Stomach (tissue), 19 donors: ENCODE data around the gene CHST1. TPM values are rescaled to one million over a fixed set of nuclear protein-coding genes. Genes with fewer than 3 reads are reported as not detected.

Experiments
- DNase-seq, 2 donors: peaks; one replicate each; pipeline versions ENCODE4 v3.0.0 to v3.0.0-alpha.2; 2013 to 2019
- H3K27ac ChIP-seq, 5 donors: fragments of 200-600 bp in 4 of 5; sonication (generic) in 4 of 5; one replicate each; pipeline ENCODE4 v1.5.1; 2013 to 2019; ENCODE audit warnings: mild to moderate bottlenecking in 1 of 5, moderate library complexity in 1 of 5
- H3K27me3 ChIP-seq, 3 donors: fragments of 200-600 bp; sonication (generic); one replicate each; pipeline ENCODE4 v1.5.1; 2017 to 2019; ENCODE audit warnings: mixed run types in 1 of 3
- H3K36me3 ChIP-seq, 4 donors: fragments of 200-600 bp; sonication (generic); 1 replicate in 3 of 4; 2 replicates in 1 of 4; pipeline ENCODE4 v1.5.1; 2016 to 2019
- H3K4me1 ChIP-seq, 4 donors: fragments of 200-600 bp; sonication (generic); one replicate each; pipeline ENCODE4 v1.5.1; 2016 to 2019
- H3K4me3 ChIP-seq, 4 donors: fragments of 200-600 bp; sonication (generic) in 3 of 4; one replicate each; pipeline ENCODE4 v1.5.1; 2016 to 2019; ENCODE audit warnings: mild to moderate bottlenecking in 1 of 4
- H3K9me3 ChIP-seq, 4 donors: fragments of 200-600 bp; sonication (generic); one replicate each; pipeline ENCODE4 v1.5.1; 2016 to 2019
- CTCF ChIP-seq, 7 experiments: fragments of 450-650 bp in 4 of 7; fragments of 200-600 bp in 3 of 7; sonication (generic) in 3 of 7; IDR thresholded peaks; one replicate each; pipeline ENCODE4 v1.5.1; 2016 to 2019; ENCODE audit warnings: antibody characterized with exemption in 7 of 7, control low read depth in 2 of 7, mild to moderate bottlenecking in 1 of 7
- EP300 ChIP-seq: sonication (generic); formaldehyde crosslinking; IDR thresholded peaks from one replicate; pipeline ENCODE4 v1.6.1; 2017; ENCODE audit warnings: antibody characterized with exemption
- POLR2A ChIP-seq, 4 donors: fragments of 450-650 bp; IDR thresholded peaks; one replicate each; pipeline ENCODE4 v1.6.1; 2016; ENCODE audit warnings: antibody characterized with exemption in 4 of 4, control low read depth in 2 of 4, mild to moderate bottlenecking in 1 of 4, moderate library complexity in 1 of 4
- POLR2AphosphoS5 ChIP-seq, 3 donors: sonication (generic); formaldehyde crosslinking; IDR thresholded peaks; one replicate each; pipeline ENCODE4 v1.6.1; 2016; ENCODE audit warnings: antibody characterized with exemption in 3 of 3
- WGBS, 5 donors: extraction: QIAGEN DNeasy Blood & Tissue Kit in 3 of 5; methylation state at CpG; one replicate each; pipeline versions ENCODE4 v1.1.5 to v1.1.7; 2013 to 2018; 5-methylcytosine and 5-hydroxymethylcytosine counted together
- intact Hi-C: fragments of 100-400 bp; cut with DNase I; formaldehyde crosslinking; loops from one replicate; pipeline ENCODE4 v1.15.1; 2023; ENCODE audit warnings: low total_unique reads
- long read RNA-seq, 10 donors: transcript quantifications; one replicate each; lab custom pipeline, GENCODE V29; 2026
- polyA plus RNA-seq, 3 donors: library from polyadenylated mRNA; stranded (reverse); fragments of 200-250 nt; gene quantifications; one replicate each; pipeline ENCODE4 v1.2.3, GENCODE V29; 2013
- total RNA-seq, 5 donors: library from RNA; depleted of rRNA; stranded (reverse); fragments of >200 nt; gene quantifications; one replicate each; pipeline versions ENCODE4 v1.1.0 to v1.2.3, GENCODE V29; 2014 to 2016
- donor health status: healthy with polysubstance abuse.
- donor health status: Bipolar disorder and iron deficiency.
- donor health status: healthy.

CHST1 gene
- 1 to 10 TPM in 2 of 5 donors, under 1 TPM in 1, not detected in 2; 0.37 to 4.9 (median 1.7) TPM for total RNA-seq
- polyA plus RNA-seq: 1 to 10 TPM in 2 of 3 donors, under 1 TPM in 1; 0.65 to 2.4 (median 1.7) TPM
- long read RNA-seq, donor 1, partial matches to known transcripts: 0 of 1 reads
- long read RNA-seq, donor 1, other reads (novel, unspliced or antisense): 0 of 1 reads
- long read RNA-seq, donor 2, partial matches to known transcripts: 0 of 4 reads
- long read RNA-seq, donor 2, other reads (novel, unspliced or antisense): 0 of 4 reads
- long read RNA-seq, donor 3: 0 reads
- long read RNA-seq, donor 4: 0 reads
- long read RNA-seq, donor 5, transcript CHST1-201 (4 exons, 2,718 nt): major isoform, 5 of 6 reads
- long read RNA-seq, donor 5, partial matches to known transcripts: 0 of 6 reads
- long read RNA-seq, donor 5, other reads (novel, unspliced or antisense): 0 of 6 reads
- long read RNA-seq, donor 6, partial matches to known transcripts: 0 of 5 reads
- long read RNA-seq, donor 6, other reads (novel, unspliced or antisense): 0 of 5 reads
- long read RNA-seq, donor 7, transcript CHST1-201 (4 exons, 2,718 nt): major isoform, 5 of 5 reads
- long read RNA-seq, donor 7, partial matches to known transcripts: 0 of 5 reads
- long read RNA-seq, donor 7, other reads (novel, unspliced or antisense): 0 of 5 reads
- long read RNA-seq, donor 8, partial matches to known transcripts: 0 of 2 reads
- long read RNA-seq, donor 8, other reads (novel, unspliced or antisense): 0 of 2 reads
- long read RNA-seq, donor 9, partial matches to known transcripts: 0 of 2 reads
- long read RNA-seq, donor 9, other reads (novel, unspliced or antisense): 0 of 2 reads
- long read RNA-seq, donor 10: 0 reads

GRCh38 chr11:45665206-45665932, at the start of gene CHST1:
CHST1 (minus strand) TSS chr11:45665622; CDS start chr11:45650923, 14,699 bp downstream.
- Histone ChIP-seq H3K27ac (peak within 1 kb of the TSS in 3 of 5 donors; percentile 39 to 68 (median 44)), H3K4me1 (peaks cover 14 to 39% (median 31%) of the 10 kb centered on the region in 4 donors), H3K9me3 (no peaks in the 10 kb centered on the region), H3K27me3 (peaks cover 0 to 71% (median 59%) of the 10 kb centered on the region in 3 donors), H3K36me3 (no peaks in the 10 kb centered on the region), H3K4me3 (peak within 1 kb of the TSS; percentile 63 to 74 (median 67))
- DNase-seq: peak; percentile 67 to 84
- 0 to 1% (median 1%) methylated on average over 11 to 91 of the region's 96 CpGs for WGBS, 5 donors
- TF ChIP-seq POLR2AphosphoS5 (IDR thresholded peaks at IDR 0.05) (no peak), EP300 (no peak)
- intact Hi-C loops: no loop called here

- no peak overlapping the region for H3K27ac ChIP-seq
- no peaks in the 10 kb centered on the region for H3K36me3 ChIP-seq
- no peak overlapping the region for H3K4me3 ChIP-seq
- intact Hi-C loops: no loop called here
- peaks cover 0 to 33% (median 4%) of the 10 kb centered on the region in 3 donors for H3K27me3 ChIP-seq
- H3K4me1 ChIP-seq: no peaks in the 10 kb centered on the region
- DNase-seq: no peak
- no peak for TF ChIP-seq POLR2AphosphoS5 (IDR thresholded peaks at IDR 0.05)
- no peak for TF ChIP-seq POLR2A (IDR thresholded peaks at IDR 0.05)
- TF ChIP-seq CTCF (IDR thresholded peaks at IDR 0.05): no peak
- no peak for TF ChIP-seq EP300
- H3K9me3 ChIP-seq: no peaks in the 10 kb centered on the region
- 75 to 89% (median 85%) methylated on average over 2 of the region's 2 CpGs for WGBS, 5 donors
These were observed 48.2 kb upstream of the CHST1 start for GRCh38 chr11:45713573-45713972.

- Histone ChIP-seq H3K9me3 (no peaks in the 10 kb centered on the region), H3K4me1 (no peaks in the 10 kb centered on the region), H3K27me3 (peaks cover 0 to 48% (median 13%) of the 10 kb centered on the region in 3 donors), H3K27ac (no peak overlapping the region), H3K36me3 (no peaks in the 10 kb centered on the region), H3K4me3 (no peak overlapping the region)
- no peak for DNase-seq
- WGBS, 5 donors: 15 to 48% (median 35%) methylated on average over 1 of the region's 1 CpG
- intact Hi-C loops: no loop called here
- no peak for TF ChIP-seq POLR2A (IDR thresholded peaks at IDR 0.05)
These were observed 45.1 kb upstream of the CHST1 start for GRCh38 chr11:45710561-45710960.

GRCh38 chr11:45708887-45709663, 43.7 kb upstream of the CHST1 start:
- Histone ChIP-seq H3K4me3 (no peak overlapping the region), H3K4me1 (no peaks in the 10 kb centered on the region), H3K27ac (no peak overlapping the region), H3K9me3 (no peaks in the 10 kb centered on the region), H3K36me3 (no peaks in the 10 kb centered on the region), H3K27me3 (peaks cover 0 to 41% (median 13%) of the 10 kb centered on the region in 3 donors)
- no peak for TF ChIP-seq POLR2AphosphoS5 (IDR thresholded peaks at IDR 0.05)
- no peak for DNase-seq
- WGBS, 5 donors: 49 to 60% (median 57%) methylated on average over 6 of the region's 6 CpGs
- intact Hi-C loops: no loop called here

- DNase-seq: no peak
- WGBS, 5 donors: 39 to 57% (median 52%) methylated on average over 2 of the region's 2 CpGs
- no peak for TF ChIP-seq EP300
- TF ChIP-seq CTCF (IDR thresholded peaks at IDR 0.05): no peak
- no peak for TF ChIP-seq POLR2A (IDR thresholded peaks at IDR 0.05)
- TF ChIP-seq POLR2AphosphoS5 (IDR thresholded peaks at IDR 0.05): no peak
- Histone ChIP-seq H3K36me3 (no peaks in the 10 kb centered on the region), H3K9me3 (no peaks in the 10 kb centered on the region), H3K27me3 (peaks cover 0 to 43% (median 21%) of the 10 kb centered on the region in 3 donors), H3K4me1 (no peaks in the 10 kb centered on the region), H3K4me3 (no peak overlapping the region), H3K27ac (no peak overlapping the region)
- intact Hi-C loops: no loop called here
These were observed 39.2 kb upstream of the CHST1 start for GRCh38 chr11:45704635-45705034.
